Measurements from ENCODE around the gene POMGNT1.

Gene POMGNT1

DNA sequence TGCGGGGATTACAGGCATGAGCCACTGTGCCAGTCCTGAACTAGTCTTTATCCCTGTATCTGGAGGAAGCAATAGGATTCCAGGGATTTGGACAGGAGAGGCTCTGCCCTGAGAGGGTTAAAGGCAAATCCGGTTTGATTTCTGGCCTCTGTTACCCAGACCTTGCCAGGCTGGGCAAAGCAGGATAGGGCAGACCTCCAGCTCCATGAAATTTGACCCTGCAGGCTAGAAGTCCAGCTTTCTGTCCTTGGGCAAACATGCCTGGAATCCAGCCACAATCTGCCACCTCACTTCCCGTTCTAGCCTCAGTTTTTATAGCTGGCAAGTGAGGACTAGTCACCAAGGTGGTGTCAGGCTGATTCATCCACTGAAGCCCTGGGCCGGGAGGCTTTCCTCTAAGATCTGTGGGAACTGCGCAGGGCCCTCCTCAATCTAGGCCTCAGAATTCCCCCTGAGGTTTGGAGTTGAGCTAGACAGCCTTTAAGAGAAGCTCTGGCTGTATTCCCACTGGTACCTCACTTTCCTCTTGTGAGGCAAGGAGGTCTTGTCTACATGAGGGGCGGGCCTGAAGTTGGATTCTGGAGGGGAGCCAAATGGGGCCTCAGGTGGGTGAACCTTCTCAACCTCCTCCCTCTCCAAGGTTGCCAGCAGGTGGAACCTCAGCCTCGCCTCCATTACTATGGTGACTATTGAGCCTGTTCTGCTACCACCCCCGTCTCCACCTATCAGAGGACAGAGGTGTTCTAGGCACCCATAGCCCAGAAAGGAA is 15.0 kb downstream of the POMGNT1 start:
- DNase-seq (ENCODE audit: low spot score), result peak; percentile 41

DNA sequence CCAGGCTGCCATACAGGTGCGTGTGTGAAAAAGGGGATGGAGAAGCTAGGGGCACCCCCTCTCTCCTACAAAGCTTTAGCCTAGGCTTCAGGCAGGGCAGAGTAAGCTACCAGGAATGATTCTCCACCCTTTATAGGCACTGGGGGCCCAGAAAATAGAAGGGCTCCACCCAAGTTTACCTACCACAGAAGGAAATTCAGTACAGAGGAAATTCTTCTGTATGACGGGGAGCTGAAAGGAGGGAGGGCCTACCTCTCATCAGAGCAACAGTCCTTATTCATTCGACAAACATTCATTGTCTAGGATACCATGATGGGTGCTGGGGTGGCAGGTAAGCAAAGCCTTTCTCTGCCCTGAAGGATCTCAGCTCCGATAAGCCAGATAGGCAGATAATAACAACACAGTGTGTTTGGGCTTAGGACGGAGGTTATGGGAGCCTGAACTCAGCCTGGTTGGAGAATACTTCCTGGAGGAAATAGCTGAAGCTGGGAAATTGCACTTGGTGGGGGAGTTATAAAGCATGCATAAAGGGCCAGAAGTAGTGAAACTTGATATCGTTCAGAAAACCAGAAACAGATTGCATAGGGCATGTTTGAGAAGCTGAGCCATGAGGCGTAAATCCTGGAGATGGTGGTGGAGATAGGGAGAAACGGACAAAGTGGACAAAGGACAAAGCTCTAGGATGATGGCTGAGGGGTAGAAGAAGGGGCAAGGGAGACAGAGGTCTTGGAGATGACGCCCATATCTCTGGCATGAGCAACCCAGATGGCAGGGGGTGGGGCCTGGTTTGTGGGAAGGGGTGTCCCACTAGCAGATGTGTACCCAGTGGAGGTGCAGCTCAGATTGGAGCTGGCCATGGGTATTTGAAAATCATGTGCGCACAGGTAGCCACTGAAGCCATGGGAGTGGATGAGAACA is 16.6 kb downstream of the POMGNT1 start:
- no peak for DNase-seq (ENCODE audit: low spot score)

DNA sequence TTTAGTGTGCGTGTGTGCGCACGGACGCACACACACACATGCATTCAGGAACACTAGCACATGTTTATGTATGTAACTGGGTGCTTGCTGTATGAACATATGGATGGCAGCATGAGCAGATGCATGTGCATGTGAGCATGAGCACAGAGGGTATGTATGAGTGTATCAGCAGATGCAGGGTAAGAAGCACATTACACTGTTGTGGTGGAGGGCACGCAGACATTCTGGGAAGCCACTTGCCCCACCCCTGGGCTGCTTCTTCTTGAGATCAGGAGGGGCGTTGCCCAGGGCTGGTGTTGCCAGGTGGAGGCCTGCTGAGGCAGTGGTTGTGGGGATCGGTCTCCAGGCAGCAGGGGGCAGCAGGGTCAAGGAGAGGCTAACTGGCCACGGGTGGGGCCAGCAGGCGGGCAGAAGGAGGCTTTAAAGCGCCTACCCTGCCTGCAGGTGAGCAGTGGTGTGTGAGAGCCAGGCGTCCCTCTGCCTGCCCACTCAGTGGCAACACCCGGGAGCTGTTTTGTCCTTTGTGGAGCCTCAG is 18.1 kb downstream of the POMGNT1 start:
- peak; percentile 66 for DNase-seq (ENCODE audit: low spot score)

DNA sequence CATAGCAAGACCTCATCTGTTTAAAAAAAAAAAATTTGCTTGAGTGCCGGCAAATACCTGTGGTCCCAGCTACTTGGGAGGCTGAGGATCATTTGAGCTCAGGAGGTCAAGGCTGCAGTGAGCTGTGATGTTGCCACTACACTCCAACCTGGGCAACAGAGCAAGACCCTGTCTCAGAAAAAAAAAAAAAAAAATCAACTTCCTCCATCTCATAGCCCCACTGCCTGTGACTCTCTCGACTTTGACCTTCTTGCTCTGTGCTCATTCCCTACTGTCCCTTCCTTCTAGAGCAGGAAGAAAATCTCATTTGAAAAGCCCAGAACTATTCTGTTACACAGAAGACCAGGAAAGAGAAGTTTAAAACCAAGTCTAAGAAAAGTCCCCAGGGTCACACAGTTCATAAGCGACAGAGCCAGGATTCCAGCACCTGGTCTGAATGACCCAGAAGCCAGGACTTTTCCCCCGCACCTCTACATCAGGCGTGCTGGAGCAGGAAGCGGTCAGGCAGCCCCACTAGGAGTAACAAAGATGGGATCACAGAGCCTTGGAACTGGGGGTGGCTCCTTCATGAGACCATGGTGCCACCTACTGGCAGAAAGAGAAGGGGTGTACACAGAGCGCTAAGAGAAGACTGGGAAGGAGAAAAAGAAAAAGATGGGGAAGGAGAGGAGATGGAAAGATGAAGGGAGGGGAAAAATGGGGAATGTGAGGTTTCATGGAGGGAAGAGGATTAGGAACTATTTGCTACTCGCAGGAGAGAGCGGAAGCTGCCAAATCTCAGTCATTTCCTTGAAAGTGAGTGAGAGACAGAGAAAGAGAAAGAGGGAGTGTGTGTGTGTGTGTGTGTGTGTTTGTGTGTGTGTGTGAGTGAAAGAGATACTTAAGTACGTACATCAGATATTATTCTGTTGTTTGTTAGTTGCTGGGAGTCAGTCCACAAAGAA is 18.8 kb downstream of the POMGNT1 start:
- peak; percentile 90 for DNase-seq (ENCODE audit: low spot score)

DNA sequence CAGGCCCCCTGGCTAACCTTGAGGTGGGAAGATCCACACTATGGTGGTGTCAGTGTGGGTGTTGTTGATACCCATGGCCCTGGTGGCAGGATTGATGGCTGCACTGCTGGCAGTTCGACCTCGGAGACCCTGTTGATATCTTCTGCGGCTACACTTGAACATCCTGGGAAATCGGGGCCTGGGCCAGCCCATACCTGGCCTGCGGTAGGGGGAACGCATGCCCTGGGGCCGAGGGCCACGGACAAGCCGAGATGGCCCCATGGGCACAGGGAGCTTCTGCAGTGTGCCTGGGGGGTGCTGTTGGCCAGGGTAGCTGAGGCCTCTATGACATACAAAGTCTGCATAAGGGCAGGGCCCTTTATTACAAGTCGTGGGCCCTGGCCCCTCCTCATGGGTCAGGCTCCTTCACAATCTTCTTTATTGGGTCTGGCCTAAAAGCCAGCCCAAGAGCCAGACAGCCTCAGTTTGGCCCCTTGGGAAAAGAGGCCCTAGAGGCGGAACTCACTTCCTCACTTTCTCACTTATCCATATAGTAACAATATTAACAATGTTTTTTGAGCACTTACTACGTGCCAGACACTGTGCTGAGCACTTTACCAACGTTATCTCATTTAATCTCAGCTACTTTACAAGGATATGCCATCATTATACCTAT is 21.9 kb downstream of the POMGNT1 start, which contains the start of gene P3R3URF:
P3R3URF (minus strand) TSS at position 278 of the 655 bp plus-strand sequence; CDS start at position 261, 17 bp downstream.
- DNase-seq (ENCODE audit: low spot score), result no peak

DNA sequence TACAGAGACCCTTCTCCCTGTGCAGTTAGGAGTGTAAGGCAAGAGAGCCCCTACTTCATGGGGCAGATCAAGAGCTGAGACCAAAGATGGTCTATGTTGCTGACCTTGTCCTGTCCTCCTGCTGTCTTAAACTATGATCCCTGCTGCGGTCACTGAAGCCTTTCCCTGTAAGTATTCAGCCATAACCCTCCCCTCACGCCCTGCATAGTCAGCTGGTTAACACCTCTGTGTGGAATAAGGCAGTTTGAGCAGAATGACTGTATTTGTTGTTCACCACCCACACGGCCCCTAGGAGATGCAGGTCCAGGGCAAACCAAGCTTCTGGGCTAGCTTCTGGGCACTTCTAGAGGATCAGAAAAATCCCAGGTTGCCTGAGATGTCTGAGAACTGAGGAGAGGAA is 23.0 kb downstream of the POMGNT1 start:
- no peak for DNase-seq (ENCODE audit: low spot score)

DNA sequence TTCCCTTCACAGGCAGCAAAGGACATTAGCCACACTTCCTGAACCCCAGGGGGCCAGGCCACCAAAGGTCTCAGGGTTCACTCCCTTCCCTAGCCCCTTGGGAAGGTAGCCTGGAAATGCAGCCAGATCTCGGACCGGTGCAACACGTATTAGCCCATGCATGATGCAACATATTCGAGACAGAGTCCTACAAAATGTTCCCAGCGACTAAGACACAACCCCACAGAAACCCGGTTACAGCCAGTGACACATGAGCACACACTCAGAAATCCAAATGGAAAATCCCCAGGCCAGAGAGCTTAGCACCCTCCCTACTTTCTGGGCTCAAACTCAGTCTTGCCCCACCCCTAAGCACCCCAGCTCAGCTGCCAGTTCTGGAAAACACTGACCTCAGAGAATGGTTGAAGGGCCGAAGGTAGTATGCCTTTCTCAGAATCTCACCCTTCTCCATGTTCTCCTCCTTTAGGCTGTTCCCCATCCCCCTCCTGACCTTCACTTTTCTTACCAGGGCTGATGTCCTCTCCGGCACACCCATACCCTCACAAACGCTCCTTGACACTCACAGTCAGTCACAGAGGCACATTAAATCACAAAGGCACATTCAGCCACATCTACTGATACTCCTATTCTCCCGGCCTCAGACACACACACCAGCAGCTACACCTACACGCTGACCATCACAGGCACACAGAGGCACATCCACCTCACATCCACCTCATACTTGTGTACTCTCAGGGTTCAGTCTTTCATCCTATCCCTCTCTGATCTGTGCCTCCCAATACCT is 23.6 kb downstream of the POMGNT1 start, which contains the start of gene TSPAN1:
TSPAN1 (plus strand) TSS at position 640 of the 784 bp plus-strand sequence. CDS start 6,021 bp downstream, outside the sequence.
- no peak for DNase-seq (ENCODE audit: low spot score)

DNA sequence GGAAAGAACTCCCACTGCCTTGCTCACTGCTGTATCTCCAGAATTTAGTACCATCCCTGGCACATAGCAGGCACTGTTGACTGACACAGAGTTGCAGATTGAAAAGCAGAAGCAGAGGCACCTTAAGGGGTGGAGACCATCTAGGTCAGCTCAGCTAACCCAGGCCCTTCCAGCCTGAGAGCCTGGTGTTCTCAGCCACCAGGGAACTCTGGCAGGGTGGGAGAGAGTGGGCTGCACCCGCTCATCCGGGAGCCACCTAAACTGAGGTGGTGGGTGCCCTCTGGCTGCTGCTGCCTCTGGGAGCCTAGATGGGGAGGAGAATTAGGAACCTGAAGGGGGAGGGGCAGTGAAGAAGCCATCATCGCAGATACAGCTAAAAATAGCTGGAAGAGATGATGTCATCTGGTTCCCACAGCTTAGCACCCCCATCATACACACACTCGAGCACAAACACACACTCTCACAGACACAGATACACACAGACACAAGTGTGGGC is 24.8 kb downstream of the POMGNT1 start:
- DNase-seq (ENCODE audit: low spot score), result no peak

DNA sequence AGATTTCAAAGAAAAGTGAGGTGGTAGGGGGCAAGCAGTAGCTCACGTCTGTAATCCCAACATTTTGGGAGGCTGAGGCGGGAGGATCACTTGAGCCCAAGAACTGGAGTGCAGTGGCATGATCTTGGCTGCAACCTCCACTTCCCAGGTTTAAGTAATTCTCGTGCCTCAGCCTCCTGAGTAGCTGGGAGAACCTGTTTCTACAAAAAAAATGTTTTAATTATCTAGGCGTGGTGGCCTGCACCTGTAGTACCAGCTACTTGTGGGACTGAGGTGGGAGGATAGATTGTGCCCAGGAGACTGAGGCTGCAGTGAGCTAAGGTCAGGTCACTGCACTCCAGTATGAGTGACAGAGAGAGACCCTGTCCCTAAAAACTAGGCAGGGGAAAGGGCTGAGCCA is 25.9 kb downstream of the POMGNT1 start:
- DNase-seq (ENCODE audit: low spot score), result no peak

DNA sequence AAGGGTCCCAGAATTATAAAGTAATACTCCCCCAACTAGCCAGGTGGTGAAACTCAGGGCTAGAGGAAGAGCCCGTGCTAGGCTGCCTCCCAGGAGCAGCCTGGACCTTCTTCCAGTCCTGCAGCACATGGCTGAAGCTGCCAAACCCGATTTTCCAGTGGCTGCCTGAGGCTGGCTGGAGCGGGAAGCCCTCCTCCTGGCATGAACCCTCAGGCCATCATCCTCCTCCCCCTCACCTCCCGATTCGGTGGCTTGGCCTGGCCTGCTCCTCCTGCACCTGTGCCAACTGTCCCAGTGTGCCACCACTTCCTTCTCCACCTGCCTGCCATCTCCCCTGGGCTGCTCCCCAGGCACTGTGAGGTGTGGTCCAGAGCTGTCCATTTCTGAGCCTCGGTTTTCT is 26.4 kb downstream of the POMGNT1 start:
- DNase-seq (ENCODE audit: low spot score), result peak; percentile 67

DNA sequence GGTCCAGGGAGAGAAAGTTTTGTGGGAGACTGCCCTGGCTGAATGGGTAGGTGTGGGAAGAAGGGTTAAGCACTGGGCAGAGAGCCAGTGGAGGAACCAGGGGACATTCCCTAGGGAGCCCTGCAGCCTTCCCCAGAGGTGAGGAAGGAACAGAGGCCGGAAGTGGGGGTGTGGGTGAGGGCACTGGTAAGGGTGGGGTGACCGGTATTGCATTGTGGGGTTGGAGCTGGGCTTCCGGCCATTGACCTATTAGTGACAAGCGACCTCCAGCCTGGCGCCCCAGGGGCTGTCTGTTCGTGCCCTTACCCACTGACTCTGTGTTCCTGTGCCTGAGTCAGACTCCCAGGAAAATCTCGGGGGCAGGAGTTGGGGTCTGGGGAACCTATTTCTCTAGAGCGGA is 26.9 kb downstream of the POMGNT1 start:
- DNase-seq (ENCODE audit: low spot score), result no peak

DNA sequence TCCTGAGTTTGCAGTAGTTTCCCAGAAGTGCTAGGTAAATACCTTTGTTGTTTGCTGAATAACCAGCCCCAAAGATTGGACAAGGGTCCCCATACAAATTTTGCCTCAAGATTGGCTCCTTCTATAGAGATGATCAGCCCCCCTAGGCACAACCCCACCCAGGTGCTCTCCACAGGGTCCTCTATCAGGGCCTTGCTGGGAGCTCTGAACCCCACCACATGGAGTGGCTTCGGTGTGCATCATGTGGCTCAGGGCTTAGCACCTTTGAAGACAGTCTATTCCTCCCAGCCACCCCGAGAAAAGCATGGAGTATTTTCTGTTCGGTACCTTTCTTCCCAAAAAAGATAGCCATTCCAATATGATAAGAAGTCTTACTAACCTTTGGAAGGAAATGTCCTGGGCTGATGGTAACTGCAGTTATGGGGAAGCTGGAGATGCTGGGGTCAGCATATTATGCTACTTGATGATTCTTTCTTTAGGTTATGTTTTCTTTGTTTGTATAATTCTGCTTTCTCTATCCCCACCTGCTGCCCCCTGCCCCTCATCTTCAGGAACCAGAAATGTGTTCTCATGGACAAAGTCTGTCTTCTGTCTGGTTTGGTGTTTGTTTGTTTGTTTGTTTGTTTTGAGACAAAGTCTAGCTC is 28.3 kb downstream of the POMGNT1 start:
- DNase-seq (ENCODE audit: low spot score), result no peak

DNA sequence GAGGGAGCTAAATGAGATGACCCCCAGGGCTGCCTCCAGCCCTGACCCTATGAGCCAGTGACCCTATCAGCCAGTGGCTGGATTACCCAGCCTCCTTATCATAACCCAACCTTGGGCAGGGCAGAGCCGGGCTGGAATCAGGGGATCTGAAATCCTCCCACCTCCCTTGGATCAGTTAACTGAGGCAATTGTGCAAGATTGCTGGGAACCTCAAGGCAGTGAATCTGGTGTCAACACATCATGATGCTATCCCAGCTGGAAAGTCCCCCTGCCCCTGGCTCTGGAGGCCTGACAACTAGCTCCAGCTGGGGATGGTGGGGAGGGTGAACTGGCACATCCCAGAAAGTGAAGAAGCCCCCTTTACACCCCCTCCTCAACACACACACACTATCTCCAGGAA is 29.8 kb downstream of the POMGNT1 start:
- no peak for DNase-seq (ENCODE audit: low spot score)

DNA sequence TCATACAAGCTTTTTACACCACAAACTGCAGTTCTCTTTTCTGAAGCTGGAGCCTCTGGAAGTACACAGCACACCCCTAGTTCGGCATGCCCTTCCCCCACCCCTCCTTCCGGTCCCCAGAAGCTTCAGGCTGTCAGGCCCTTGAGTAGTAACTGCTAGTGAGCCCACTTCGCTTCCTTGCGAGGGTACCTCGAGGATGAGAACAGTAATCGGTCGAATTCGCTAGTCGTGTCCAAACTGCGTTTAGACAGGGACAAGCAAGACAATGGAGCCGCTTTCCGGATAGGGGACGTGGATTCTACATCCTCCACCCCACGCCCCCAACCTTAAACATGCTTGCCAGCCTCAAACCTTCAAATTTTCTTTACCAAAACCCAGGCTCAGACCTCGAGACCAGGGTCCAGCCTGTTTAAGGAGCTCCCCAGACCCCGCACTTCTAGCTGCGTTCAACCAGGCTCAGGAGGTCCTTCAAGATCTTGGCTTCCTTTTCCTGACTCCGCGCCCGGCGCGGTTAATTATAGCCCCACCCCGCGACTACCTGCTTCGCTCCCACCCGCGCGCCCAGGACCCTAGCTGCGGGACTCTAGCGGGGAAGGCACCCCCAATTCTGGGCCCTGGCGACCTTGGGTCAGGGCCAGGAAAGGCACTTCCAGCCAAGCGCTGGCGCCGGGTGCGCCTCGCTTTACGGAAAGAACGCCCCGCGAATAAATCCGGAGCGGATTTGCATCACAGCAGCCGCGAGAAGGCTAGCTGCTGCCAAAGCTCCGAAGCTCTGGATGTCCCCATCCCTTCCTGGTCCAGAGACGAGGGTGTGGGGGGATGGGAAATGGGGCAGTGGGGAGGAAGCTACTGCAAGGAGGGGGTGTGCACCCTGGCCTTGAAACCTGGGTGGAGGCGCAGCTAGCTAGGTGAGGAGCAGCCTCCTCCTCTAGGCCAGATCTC is 31.4 kb downstream of the POMGNT1 start:
- peak; percentile 45 for DNase-seq (ENCODE audit: low spot score)

DNA sequence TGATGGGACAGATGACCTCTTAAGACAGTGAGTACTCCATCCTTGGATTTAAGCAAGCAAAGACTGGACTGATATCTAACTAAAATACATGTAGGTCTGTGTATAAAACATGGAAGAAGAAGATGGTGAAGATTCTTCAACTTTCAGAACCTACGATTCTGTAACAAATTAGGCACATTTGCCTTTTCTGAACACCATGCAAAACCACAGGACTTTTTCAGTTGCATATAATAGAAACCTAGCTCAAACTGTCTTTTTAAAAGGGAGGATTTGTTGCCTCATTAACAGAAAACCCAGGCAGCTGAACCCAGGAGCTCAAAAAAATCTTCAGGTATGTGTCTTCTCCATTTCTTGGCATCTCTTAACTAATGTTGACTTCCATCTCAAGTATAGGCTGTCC is 38.0 kb downstream of the POMGNT1 start:
- no peak for DNase-seq (ENCODE audit: low spot score)

DNA sequence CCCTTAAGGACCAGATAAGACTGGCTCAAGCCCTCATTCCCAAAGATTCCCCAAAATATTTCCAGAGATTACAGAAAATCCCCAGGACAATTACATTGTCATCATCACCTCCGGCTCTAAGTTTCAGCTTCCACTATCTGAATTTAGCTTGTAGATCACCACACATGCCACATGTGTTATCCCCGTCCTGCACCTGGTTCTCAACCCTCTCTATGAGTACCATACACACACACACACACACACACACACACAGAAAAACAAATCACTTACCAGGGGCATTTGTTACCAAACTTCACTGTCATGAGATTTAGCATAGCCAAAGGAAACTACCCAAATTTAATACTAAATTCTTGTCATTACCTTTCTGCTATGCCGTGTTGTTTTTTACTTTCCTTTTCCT is 38.7 kb downstream of the POMGNT1 start:
- no peak for DNase-seq (ENCODE audit: low spot score)

DNA sequence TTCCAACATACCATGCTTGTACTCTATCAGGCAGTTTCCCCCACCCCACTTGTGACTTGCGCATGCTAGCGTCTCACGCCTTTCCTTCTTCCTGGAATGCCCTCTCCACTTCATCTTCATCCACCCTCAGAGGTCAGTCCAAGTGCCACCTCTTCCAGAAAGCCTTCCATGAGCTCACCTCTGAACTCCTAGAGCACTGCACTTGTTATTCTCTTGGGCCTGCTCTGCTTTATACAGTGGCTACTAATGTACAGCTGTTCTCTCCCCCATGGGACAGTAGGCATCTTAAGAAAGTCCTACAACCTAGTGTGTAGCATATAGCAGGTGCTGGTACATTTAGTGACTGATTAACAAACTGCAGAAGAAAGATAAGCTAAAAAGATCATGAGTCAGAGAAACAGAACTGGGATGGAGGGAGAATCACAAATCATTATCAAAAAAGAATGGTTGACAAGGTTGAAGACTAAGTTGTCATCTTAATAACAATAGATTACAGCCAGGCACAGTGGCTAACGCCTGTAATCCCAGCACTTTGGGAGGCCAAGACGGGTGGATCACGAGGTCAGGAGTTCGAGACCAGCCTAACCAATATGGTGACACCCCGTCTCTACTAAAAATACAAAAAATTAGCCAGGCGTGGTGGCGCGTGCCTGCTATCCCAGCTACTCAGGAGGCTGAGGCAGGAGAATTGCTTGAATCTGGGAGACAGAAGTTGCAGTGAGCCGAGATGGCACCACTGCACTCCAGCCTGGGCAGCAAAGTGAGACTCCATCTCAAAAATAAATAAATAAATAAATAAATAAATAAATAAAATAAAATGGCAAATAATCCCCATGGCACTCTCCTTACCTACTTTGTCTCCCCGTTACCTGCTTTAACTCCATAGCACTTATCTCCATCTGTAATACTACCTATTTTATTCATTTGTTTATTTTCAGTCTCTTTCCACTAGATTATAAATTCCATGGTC is 39.6 kb downstream of the POMGNT1 start:
- no peak for DNase-seq (ENCODE audit: low spot score)

Data from iPS-NIHi11 (cell line).